Heart right ventricle (tissue), 16 donors: ENCODE measurements around the gene UMODL1. TPM values are rescaled to one million over a fixed set of nuclear protein-coding genes. Genes with fewer than 3 reads are reported as not detected.
A peak's percentile ranks its signal among the peaks of the same experiment; 100 is the strongest.

ENCODE experiments used
- ATAC-seq, 8 donors: fragments of 200-7000 bp; cut with Tn5 transposase; one replicate each; pipeline ENCODE4 v1.9.1; 2020; ENCODE audit warnings: mild to moderate bottlenecking in 8 of 8, moderate library complexity in 8 of 8, moderate number of reproducible peaks in 1 of 8
- DNase-seq, 2 donors: peaks; one replicate each; pipeline ENCODE4 v3.0.0-alpha.2; 2020
- H3K27ac ChIP-seq, 10 donors: fragments of 200-600 bp; sonication (generic) in 2 of 10; one replicate each; pipeline versions ENCODE4 v1.5.0 to v1.8.0; 2020 to 2022; ENCODE audit warnings: mild to moderate bottlenecking in 3 of 10
- H3K27me3 ChIP-seq, 7 donors: fragments of 200-600 bp; one replicate each; pipeline ENCODE4 v1.8.0; 2021 to 2022; ENCODE audit warnings: mild to moderate bottlenecking in 2 of 7
- H3K36me3 ChIP-seq, 9 donors: fragments of 200-600 bp; sonication (generic) in 1 of 9; one replicate each; pipeline versions ENCODE4 v1.5.0 to v1.8.0; 2020 to 2022; ENCODE audit warnings: mild to moderate bottlenecking in 2 of 9
- H3K4me1 ChIP-seq, 9 donors: fragments of 200-600 bp; sonication (generic) in 1 of 9; one replicate each; pipeline versions ENCODE4 v1.5.0 to v1.8.0; 2020 to 2022; ENCODE audit warnings: mild to moderate bottlenecking in 4 of 9
- H3K4me3 ChIP-seq, 10 donors: fragments of 200-600 bp; sonication (generic) in 2 of 10; one replicate each; pipeline versions ENCODE4 v1.5.0 to v1.8.0; 2020 to 2022; ENCODE audit warnings: mild to moderate bottlenecking in 7 of 10, moderate library complexity in 2 of 10
- H3K9me3 ChIP-seq, 11 donors: fragments of 200-600 bp in 10 of 11; sonication (generic) in 2 of 11; one replicate each; pipeline versions ENCODE4 v1.5.0 to v1.8.0; 2013 to 2022; ENCODE audit warnings: mild to moderate bottlenecking in 2 of 11, control low read depth in 1 of 11, moderate library complexity in 1 of 11
- CTCF ChIP-seq, 9 donors: fragments of 200-600 bp; sonication (generic) in 2 of 9; IDR thresholded peaks; one replicate each; pipeline versions ENCODE4 v1.5.0 to v1.8.0; 2021 to 2022; ENCODE audit warnings: antibody characterized with exemption in 9 of 9, mild to moderate bottlenecking in 5 of 9, moderate library complexity in 1 of 9
- WGBS, 2 donors: extraction: QIAGEN DNeasy Blood & Tissue Kit; methylation state at CpG; one replicate each; pipeline ENCODE4 v1.1.7; 2013; ENCODE audit warnings: inconsistent platforms in 1 of 2; 5-methylcytosine and 5-hydroxymethylcytosine counted together
- intact Hi-C, 10 donors: fragments of 100-400 bp; cut with DNase I; formaldehyde crosslinking; loops; one replicate each; pipeline versions ENCODE4 v1.11.1 to v1.14.2; 2022
- polyA plus RNA-seq, 2 donors: library from polyadenylated mRNA; stranded (reverse); fragments of 200-250 nt; gene quantifications; one replicate each; pipeline ENCODE4 v1.2.3, GENCODE V29; 2013
- total RNA-seq, 10 donors: library from RNA; stranded (reverse); fragmentation: NEBNext Ultra II Directional in 3 of 10; extraction: Animal tissue kit (Norgen Biotek cat#: 25700) in 3 of 10; gene quantifications; one replicate each; pipeline versions ENCODE4 v1.2.1 to v1.2.4, GENCODE V29; 2021 to 2023
- donor health status: Arrhythmogenic right ventricular cardiomyopathy.
- donor health status: ischemic (EF 13 %, LVEDD 7.1; RV severe dilation, severe dysfunction).
- donor health status: healthy with polysubstance abuse.
- donor health status: DM: no; HTN: yes; CAD: no.
- donor health status: DM: no; HTN: no; CAD: no.
- donor health status: ischemic (EF 25% LVEDD 6.9; RV normal size, moderate dysfunction).
- donor health status: ischemic (EF 25% LVEDD 5.7; RV mildly dilated, moderate dysfunction).
- donor health status: healthy.
- donor health status: DM: yes; HTN: yes; CAD: no.
- donor health status: Ischemic cardiomyopathy.
- donor health status: ischemic (EF 35%, LVEDD 5.7; RV mildly dilated, moderate dysfunction).
- donor health status: nonischemic (EF 11% LVEDD 7.7; RV severe dilation, severe dysfunction).
- donor health status: DM: yes; HTN: yes; CAD: no.
- donor health status: PGD.
- donor health status: ischemic (EF 29% LVEDD 5.4; RV normal size, mild dysfunction).
- donor health status: nonischemic (EF 23%, LVEDD 6.1; RV moderate dilation, normal function).

The UMODL1 gene
- total and polyA plus RNA-seq, 12 donors = 0.13 to 0.31 (median 0.25) TPM; not detected in 9

DNA sequence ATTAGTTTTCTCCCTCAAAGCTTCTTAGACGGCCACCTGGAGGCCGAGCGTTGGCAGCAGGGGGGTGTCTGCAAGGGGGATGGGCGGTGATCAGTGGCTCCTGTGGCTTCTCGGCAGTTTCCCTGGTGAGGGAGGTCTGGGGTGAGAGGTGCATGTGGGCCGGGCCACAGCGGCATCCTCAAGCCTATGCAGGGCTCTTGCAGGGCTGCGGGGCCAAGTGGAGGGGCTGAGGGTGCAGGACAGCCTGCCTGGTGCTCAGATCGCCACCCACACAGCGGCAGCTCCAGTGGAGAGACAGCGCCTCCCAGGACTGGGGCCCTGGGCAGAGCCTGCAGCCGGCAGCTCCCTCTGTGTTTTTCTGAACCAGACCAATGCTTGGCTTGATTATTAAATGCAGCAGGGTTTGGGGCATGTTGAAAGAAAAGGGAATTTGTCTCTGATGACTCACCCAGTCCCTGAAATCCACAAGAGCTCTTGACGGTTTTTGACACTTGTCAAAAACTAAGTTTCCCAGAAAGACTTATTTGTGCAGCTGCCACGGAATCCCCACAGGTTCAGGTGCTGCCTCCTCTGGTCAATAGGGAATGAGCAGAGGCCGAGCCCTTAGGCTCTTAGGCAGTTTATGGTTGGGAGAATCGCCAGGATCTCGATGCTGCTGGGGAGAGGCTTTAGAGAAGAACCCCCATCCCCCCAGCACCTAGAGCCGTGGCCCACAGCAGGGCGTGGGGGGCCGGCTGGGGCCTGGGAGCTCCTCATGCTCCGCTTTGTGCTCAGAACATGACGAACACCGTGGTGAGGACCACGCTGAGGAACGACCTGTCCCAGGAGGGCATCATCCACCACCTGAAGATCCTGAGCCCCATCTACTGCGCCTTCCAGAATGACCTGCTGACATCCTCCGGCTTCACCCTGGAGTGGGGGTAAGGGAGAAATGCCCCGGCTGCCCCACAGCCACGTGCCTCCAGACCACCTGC, 54.7 kb downstream of the UMODL1 start:
- Histone ChIP-seq H3K9me3 (no peaks in the 10 kb centered on the region), H3K4me3 (no peak overlapping the region), H3K4me1 (no peaks in the 10 kb centered on the region), H3K36me3 (no peaks in the 10 kb centered on the region), H3K27me3 (peaks cover 8 to 78% (median 49%) of the 10 kb centered on the region in 7 donors), H3K27ac (no peak overlapping the region)
- ATAC-seq (peak in 1 of 8 donors; percentile 37), DNase-seq (no peak)
- 75 to 76% methylated on average over 29 of the region's 29 CpGs for WGBS, 2 donors
- TF ChIP-seq CTCF (IDR thresholded peaks at IDR 0.05) = no peak
- intact Hi-C loops = no loop called here

DNA sequence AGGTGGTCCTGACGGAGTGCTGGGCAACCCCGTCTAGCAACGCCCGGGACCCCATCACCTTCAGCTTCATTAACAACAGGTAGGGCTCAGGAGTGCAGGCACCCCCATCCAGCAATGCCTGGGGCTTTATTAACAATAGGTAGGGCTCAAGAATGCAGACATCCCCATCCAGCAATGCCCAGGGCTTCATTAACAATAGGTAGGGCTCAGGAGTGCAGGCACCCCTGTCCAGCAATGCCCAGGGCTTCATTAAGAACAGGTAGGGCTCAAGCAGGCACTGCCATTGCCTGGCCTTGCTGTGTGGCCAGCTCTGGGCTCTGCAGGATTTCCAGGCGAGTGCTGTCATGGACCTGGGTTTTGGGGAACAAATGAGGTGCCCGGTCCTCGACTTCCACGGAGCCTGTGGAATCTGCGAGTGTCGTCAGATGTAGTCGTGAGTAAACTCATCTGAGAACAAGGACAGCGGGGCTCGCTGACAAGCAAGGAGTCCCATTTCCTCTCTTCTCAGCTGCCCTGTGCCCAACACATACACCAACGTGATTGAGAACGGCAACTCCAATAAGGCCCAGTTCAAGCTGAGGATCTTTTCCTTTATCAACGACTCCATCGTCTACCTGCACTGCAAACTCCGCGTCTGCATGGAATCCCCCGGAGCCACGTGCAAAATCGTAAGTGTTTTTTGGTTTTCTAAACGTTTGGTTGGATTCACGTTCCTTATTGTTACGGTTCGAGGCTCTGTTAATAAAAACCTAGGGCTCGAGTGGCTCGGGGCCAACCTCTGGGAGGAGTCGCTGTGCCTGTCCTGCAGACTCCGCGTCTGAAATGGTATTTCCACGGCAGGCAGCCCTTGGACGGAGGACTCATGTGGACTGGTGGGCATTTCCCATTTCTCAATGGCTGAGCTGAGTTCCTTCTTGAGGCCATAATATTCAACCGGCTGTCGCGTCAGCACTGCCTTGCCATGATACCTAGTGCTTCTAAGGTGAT, 56.3 kb downstream of the UMODL1 start:
- WGBS, 2 donors = 87 to 89% methylated on average over 36 of the region's 36 CpGs
- intact Hi-C loops = no loop called here

GRCh38 chr21:42129300-42130266, 58.5 kb downstream of the UMODL1 start:
- intact Hi-C loops = no loop called here
- ATAC-seq = no peak
- Histone ChIP-seq H3K4me3 (no peak overlapping the region), H3K36me3 (no peaks in the 10 kb centered on the region), H3K27ac (no peak overlapping the region), H3K9me3 (no peaks in the 10 kb centered on the region), H3K4me1 (no peaks in the 10 kb centered on the region), H3K27me3 (peaks cover 6 to 42% (median 15%) of the 10 kb centered on the region in 7 donors)
- no peak for TF ChIP-seq CTCF (IDR thresholded peaks at IDR 0.05)
- DNase-seq = no peak
- 76 to 80% methylated on average over 11 of the region's 11 CpGs for WGBS, 2 donors

More for the DNA sequence above, 56.3 kb downstream of the UMODL1 start:
- Histone ChIP-seq H3K27ac (no peak overlapping the region), H3K27me3 (peaks cover 8 to 62% (median 34%) of the 10 kb centered on the region in 7 donors), H3K4me3 (no peak overlapping the region), H3K9me3 (no peaks in the 10 kb centered on the region), H3K4me1 (no peaks in the 10 kb centered on the region), H3K36me3 (no peaks in the 10 kb centered on the region)
- no peak for DNase-seq
- no peak for TF ChIP-seq CTCF (IDR thresholded peaks at IDR 0.05)
- ATAC-seq = no peak
